ENCODE data around the gene ADK. TPM values are rescaled to one million over a fixed set of nuclear protein-coding genes. Genes with fewer than 3 reads are reported as not detected.
A peak's percentile ranks its signal among the peaks of the same experiment; 100 is the strongest.

Gene ADK
- total and polyA plus RNA-seq, 2 of the 13 experiments (the other 11 are each of a cell fraction or from before 2014, with no cell fraction given), result 48.6 to 79.1 TPM

GRCh38 chr10:74745449-74745848, 594.4 kb downstream of the ADK start:
- Histone ChIP-seq H3K9ac (ENCODE audit: insufficient read depth, low read depth, low read length) (no peak overlapping the region), H3K27me3 (ENCODE audit: control insufficient read depth in 1 of 2, insufficient read depth in 2 of 2, low read length in 2 of 2) (peaks cover 0 to 1% of the 10 kb centered on the region in 2 experiments; a peak in 2 of 5 replicates), H3K4me2 (ENCODE audit: low read depth, low read length) (no peak overlapping the region), H2AFZ (ENCODE audit: low read length) (no peak overlapping the region), H3K4me3 (replicated peaks in 1 of 3; ENCODE audit: insufficient read depth in 1 of 3, low read depth in 2 of 3, low read length in 3 of 3) (no peak overlapping the region), H3K79me2 (ENCODE audit: insufficient read depth, low read length) (no peaks in the 10 kb centered on the region), H3K36me3 (replicated peaks in 1 of 2; ENCODE audit: control insufficient read depth in 1 of 2, insufficient read depth in 2 of 2, low read length in 2 of 2) (no peaks in the 10 kb centered on the region), H3K4me1 (ENCODE audit: insufficient read depth, low read length) (peaks cover 23% of the 10 kb centered on the region), H3K27ac (ENCODE audit: extremely low read length, insufficient read depth, low read length) (no peak overlapping the region), H3K9me3 (ENCODE audit: low read length) (no peaks in the 10 kb centered on the region), H4K20me1 (ENCODE audit: insufficient read depth, low read length) (no peaks in the 10 kb centered on the region)
- no peak for ATAC-seq
- no peak for FAIRE-seq
- peak; percentile 70; the same call in 1 of the 2 replicates for TF ChIP-seq ZNF770 (CRISPR knock-in tag; IDR thresholded peaks at IDR 0.05)
- TF ChIP-seq PBX2 (CRISPR knock-in tag; IDR thresholded peaks at IDR 0.05), result no peak
- 25% methylated on average over 4 of the region's 4 CpGs for WGBS (ENCODE audit: low lambda C conversion rate)
- CTCF ChIA-PET (ENCODE audit: low intra/inter-chr PET ratio, low total read pairs), result no interaction called here
- in situ Hi-C loops (cut with HindIII; ENCODE audit: extremely low pct_ligation_motif_present, low pct_unique_long_range_greater_than_20kb) (no loop called here), intact Hi-C loops (cut with micrococcal nuclease; ENCODE audit: unreplicated experiment) (no loop called here)
- POLR2A ChIA-PET, result no interaction called here
- no TSS peak for BruUV-seq (replicated peaks)
- no peak for DNase-seq (ENCODE audit: low spot score)

GRCh38 chr10:74746813-74747212, 595.8 kb downstream of the ADK start:
- ATAC-seq (no peak), DNase-seq (ENCODE audit: low spot score) (no peak), FAIRE-seq (no peak)
- Histone ChIP-seq H3K9me3 (ENCODE audit: low read length) (no peaks in the 10 kb centered on the region), H3K4me1 (ENCODE audit: insufficient read depth, low read length) (peaks cover 23% of the 10 kb centered on the region), H3K4me2 (ENCODE audit: low read depth, low read length) (no peak overlapping the region), H3K79me2 (ENCODE audit: insufficient read depth, low read length) (no peaks in the 10 kb centered on the region), H3K36me3 (replicated peaks in 1 of 2; ENCODE audit: control insufficient read depth in 1 of 2, insufficient read depth in 2 of 2, low read length in 2 of 2) (no peaks in the 10 kb centered on the region), H2AFZ (ENCODE audit: low read length) (no peak overlapping the region), H3K4me3 (replicated peaks in 1 of 3; ENCODE audit: insufficient read depth in 1 of 3, low read depth in 2 of 3, low read length in 3 of 3) (no peak overlapping the region), H4K20me1 (ENCODE audit: insufficient read depth, low read length) (no peaks in the 10 kb centered on the region), H3K27ac (ENCODE audit: extremely low read length, insufficient read depth, low read length) (no peak overlapping the region), H3K27me3 (ENCODE audit: control insufficient read depth in 1 of 2, insufficient read depth in 2 of 2, low read length in 2 of 2) (peaks cover 0 to 1% of the 10 kb centered on the region in 2 experiments; a peak in 2 of 5 replicates), H3K9ac (ENCODE audit: insufficient read depth, low read depth, low read length) (no peak overlapping the region)
- ChIA-PET CTCF (ENCODE audit: low intra/inter-chr PET ratio, low total read pairs) (no interaction called here), POLR2A (no interaction called here)
- in situ Hi-C loops (cut with HindIII; ENCODE audit: extremely low pct_ligation_motif_present, low pct_unique_long_range_greater_than_20kb) (no loop called here), intact Hi-C loops (cut with micrococcal nuclease; ENCODE audit: unreplicated experiment) (no loop called here)
- BruUV-seq (replicated peaks), result no TSS peak
- WGBS (ENCODE audit: low lambda C conversion rate), result 69% methylated on average over 13 of the region's 14 CpGs
- TF ChIP-seq ZNF407 (CRISPR knock-in tag; IDR thresholded peaks at IDR 0.05; ENCODE audit: not compliant biosample characterization), result no peak
- TF ChIP-seq ZNF816 (CRISPR knock-in tag; IDR thresholded peaks at IDR 0.05; ENCODE audit: borderline replicate concordance), result no peak
- no peak for TF ChIP-seq CHD4 (IDR thresholded peaks at IDR 0.05; ENCODE audit: borderline replicate concordance, low read length)
- TF ChIP-seq ZNF24 (IDR thresholded peaks at IDR 0.05), result no peak
- TF ChIP-seq MTA3 (CRISPR knock-in tag; IDR thresholded peaks at IDR 0.05), result no peak
